AG10803 (cell line): ENCODE results near the gene ITPR2.

Experiments used
- DNase-seq: peaks from one replicate; pipeline ENCODE4 v3.0.0; 2010; ENCODE audit warnings: low read depth
- H3K4me3 ChIP-seq: 2 replicates; pipeline ENCODE4 v1.5.1; 2011; ENCODE audit warnings: mild to moderate bottlenecking, low read length, control low read depth
- TF ChIP-seq, protein P1 (sequence below): conservative IDR thresholded peaks from 2 replicates; pipeline ENCODE4 v1.5.1; 2011; ENCODE audit warnings: mild to moderate bottlenecking, low read length, control low read depth, inconsistent platforms

The ITPR2 gene

DNA sequence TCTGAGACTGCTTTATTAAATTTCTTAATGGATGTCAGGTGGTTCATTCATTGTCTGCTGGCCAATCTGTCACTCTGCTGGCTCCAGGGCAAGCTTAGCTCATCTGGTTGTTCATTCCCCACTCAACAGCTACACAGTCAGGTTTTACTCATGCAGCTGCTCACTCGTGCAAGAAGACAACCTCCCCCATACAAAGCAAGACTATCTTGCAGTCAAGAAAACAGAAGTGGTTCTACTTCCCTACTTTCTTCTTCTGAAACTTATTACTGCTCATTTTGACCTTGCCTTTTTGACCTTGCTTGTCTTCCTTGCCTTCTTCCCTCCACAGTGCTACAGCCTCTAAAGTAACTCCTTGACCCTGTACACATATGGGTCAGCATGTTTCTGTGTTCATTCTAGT is 359.7 kb downstream of the ITPR2 start:
- DNase-seq: no peak

DNA sequence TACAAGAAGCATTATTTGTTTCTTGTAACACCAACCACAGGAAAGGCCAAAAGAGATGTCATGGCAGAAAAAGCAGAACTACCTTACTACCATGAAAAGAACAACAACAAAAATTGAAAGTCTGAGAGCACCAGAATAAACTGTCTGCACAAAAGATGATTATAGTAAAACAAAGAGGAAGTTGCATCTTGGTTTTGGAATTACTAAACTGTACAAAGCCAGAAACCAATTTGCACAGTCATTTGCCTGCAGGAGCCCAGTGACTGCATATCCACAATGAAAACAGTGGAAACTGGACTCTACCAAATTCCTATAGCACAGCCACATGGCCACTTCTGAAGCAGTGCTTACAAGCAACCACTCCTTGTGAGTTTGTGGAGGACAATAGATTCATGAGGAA is 361.4 kb downstream of the ITPR2 start:
- DNase-seq: peak; percentile 54
- TF ChIP-seq, protein P1, sequence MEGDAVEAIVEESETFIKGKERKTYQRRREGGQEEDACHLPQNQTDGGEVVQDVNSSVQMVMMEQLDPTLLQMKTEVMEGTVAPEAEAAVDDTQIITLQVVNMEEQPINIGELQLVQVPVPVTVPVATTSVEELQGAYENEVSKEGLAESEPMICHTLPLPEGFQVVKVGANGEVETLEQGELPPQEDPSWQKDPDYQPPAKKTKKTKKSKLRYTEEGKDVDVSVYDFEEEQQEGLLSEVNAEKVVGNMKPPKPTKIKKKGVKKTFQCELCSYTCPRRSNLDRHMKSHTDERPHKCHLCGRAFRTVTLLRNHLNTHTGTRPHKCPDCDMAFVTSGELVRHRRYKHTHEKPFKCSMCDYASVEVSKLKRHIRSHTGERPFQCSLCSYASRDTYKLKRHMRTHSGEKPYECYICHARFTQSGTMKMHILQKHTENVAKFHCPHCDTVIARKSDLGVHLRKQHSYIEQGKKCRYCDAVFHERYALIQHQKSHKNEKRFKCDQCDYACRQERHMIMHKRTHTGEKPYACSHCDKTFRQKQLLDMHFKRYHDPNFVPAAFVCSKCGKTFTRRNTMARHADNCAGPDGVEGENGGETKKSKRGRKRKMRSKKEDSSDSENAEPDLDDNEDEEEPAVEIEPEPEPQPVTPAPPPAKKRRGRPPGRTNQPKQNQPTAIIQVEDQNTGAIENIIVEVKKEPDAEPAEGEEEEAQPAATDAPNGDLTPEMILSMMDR: no peak
- no peak overlapping the region for H3K4me3 ChIP-seq

More for the DNA sequence above, 359.7 kb downstream of the ITPR2 start:
- TF ChIP-seq, protein P1: no peak
- no peak overlapping the region for H3K4me3 ChIP-seq

DNA sequence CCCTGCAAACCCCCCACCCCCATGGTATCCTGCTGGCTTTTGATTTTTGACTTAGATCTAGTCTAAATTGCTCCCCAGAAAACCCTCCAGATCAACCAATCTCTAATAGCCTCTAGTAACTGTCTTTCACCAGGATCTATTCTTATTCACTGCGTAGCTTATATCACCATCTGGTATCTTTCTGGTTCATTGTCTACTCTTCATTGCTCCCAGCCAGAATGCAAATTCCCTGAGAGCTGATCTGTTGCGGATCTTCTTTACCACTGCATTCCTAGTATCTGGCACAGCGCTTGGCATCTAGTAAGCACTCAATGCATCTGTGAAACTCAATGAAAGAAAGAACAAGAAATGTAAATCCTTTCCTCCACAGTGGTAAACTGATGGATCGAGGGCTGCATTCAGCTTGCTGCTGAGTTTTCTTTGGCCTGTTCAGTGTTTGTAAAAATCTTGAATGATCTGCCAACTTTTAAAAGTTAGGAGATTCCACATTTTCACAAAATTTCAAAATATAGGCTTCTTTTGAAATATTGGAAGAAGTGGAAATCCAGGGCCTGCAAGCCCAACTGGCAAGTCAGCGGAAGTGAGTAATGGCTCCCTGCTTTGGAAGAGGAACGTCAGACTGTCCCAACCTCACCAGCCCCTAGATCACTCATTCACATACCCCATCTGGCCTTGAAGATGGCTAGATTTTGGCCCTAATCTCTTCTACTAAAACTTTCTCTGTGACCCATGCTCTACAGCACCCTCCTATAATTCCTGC is 363.4 kb downstream of the ITPR2 start:
- TF ChIP-seq, protein P1: no peak
- no peak overlapping the region for H3K4me3 ChIP-seq
- DNase-seq: no peak

DNA sequence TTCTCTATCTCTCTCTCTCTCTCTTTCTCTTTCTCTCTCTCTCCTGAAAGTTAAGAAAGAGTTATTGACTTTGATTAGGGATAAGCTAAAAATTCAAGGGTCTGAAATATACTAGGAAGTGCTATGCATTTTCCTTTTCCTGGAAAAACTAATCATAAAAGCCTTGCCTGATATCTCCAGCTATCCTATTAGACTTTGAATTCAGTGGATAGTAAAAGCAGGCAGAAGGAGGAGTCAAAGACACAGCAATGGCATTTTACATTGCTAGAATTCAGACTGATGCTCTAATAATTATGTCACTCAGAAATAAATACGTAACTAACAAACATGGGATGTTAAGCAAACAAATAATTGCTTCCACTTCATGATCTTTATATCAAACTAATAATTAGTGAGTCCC is 365.6 kb downstream of the ITPR2 start:
- TF ChIP-seq, protein P1: no peak
- no peak overlapping the region for H3K4me3 ChIP-seq
- no peak for DNase-seq

DNA sequence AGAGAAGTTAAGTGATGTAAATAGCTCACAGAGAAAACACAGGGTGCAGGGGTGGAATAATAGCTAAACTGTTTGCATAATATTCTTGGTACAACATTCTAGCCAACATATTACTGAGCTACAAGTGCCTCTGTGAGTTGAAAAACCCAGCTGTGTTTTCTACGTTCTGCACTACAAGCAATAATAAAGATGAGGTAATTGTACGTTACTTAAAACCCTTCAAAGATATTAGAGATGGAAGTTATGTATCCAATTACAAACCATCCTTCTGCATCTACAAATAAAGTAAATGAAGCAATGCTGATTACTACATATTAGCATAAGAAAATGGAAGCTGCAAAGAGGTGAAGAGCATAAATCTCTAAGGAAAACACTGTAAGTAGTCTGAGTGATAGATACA is 366.3 kb downstream of the ITPR2 start:
- no peak for DNase-seq
- TF ChIP-seq, protein P1: no peak
- no peak overlapping the region for H3K4me3 ChIP-seq

DNA sequence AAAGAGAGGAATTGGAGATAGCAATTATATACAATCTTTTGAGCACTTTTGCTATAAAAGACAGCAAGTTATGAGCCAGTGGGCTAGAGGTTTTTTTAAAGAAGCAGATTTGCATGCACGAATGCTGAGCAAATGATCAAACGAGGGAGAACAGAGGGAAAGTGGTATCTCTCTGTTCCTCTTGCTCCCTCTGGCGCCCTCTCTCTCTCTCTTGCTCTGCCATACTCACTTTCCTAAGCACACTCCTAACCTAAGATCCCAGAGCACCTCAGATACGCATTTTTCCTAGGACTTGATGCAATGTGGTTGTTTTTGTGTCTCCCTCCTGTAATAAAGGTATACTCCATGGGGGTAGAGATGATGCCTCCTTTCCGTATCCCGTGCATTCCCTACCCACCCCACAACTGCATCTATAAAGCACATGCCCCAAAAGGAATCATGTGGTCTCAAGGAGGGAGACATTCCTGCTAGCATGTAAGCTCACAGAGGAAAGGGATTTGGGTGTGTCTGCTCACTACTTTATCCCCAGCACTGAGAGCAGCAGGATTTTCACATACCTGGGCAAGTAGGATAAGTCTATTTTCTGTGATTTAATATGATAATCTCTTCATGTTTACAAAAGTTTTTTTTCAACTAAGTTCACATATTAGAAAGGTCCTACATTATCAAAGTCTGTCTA is 367.4 kb downstream of the ITPR2 start:
- no peak for DNase-seq
- H3K4me3 ChIP-seq: no peak overlapping the region
- TF ChIP-seq, protein P1: peak; percentile 23; the same call in 1 of the 2 replicates

DNA sequence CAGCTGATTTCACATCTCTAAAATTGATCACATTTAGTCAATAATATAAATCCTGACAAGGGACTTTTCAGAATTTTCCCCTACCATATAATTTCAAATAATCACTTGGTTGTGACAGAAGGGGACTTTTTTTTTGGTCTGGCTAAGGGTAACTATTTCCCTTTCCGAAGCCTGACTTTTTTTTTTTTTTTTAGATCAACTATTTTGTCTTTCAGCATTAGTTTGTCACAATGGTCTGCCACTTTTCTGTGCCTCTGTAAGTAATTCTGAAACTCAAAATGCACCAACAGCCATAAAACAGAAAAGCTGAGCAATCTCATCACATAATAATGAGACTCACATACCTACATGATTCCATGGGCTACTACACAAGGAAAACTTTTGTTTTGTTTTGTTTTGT is 371.2 kb downstream of the ITPR2 start:
- DNase-seq: no peak
- TF ChIP-seq, protein P1: no peak
- no peak overlapping the region for H3K4me3 ChIP-seq
